ENCODE results near the gene DLL1.

The DLL1 gene

GRCh38 chr6:170295510-170296422 is 4.9 kb upstream of the DLL1 start:
- DNase-seq: peak; percentile 17

GRCh38 chr6:170294813-170295509 is 4.1 kb upstream of the DLL1 start:
- DNase-seq: no peak

GRCh38 chr6:170294298-170294730 is 3.4 kb upstream of the DLL1 start:
- no peak for DNase-seq

GRCh38 chr6:170293341-170294231 is 2.7 kb upstream of the DLL1 start:
- DNase-seq: no peak

GRCh38 chr6:170292407-170293158 is 1.7 kb upstream of the DLL1 start:
- DNase-seq: peak; percentile 30

GRCh38 chr6:170292111-170292406 is 1.2 kb upstream of the DLL1 start:
- no peak for DNase-seq

- peak; percentile 71 for DNase-seq
These were observed 613 bp upstream of the DLL1 start for GRCh38 chr6:170291271-170292110.

GRCh38 chr6:170289951-170290295 is 955 bp downstream of the DLL1 start:
- no peak for DNase-seq

GRCh38 chr6:170289180-170289931 is 1.5 kb downstream of the DLL1 start:
- no peak for DNase-seq

- DNase-seq: no peak
These were observed 2.1 kb downstream of the DLL1 start for GRCh38 chr6:170288852-170289179.

GRCh38 chr6:170288091-170288631 is 2.7 kb downstream of the DLL1 start:
- DNase-seq: no peak

- no peak for DNase-seq
These were observed 3.5 kb downstream of the DLL1 start for GRCh38 chr6:170287371-170287876.

- no peak for DNase-seq
These were observed 4.0 kb downstream of the DLL1 start for GRCh38 chr6:170286934-170287265.

- no peak for DNase-seq
These were observed 4.5 kb downstream of the DLL1 start for GRCh38 chr6:170286246-170286933.

- no peak for DNase-seq
These were observed 5.4 kb downstream of the DLL1 start for GRCh38 chr6:170285482-170285881.

GRCh38 chr6:170284866-170285469 is 5.9 kb downstream of the DLL1 start:
- DNase-seq: no peak

- DNase-seq: no peak
These were observed 6.6 kb downstream of the DLL1 start for GRCh38 chr6:170284126-170284773.

- DNase-seq: no peak
These were observed 7.4 kb downstream of the DLL1 start for GRCh38 chr6:170283212-170284081.

All from DMS79 (cell line).